DND-41 (cell line): Measurements from ENCODE around the gene P2RX5.
A peak's percentile ranks its signal among the peaks of the same experiment; 100 is the strongest.

ENCODE experiments used
- ATAC-seq: fragments of 200-7000 bp; cut with Tn5 transposase; 3 replicates; pipeline ENCODE4 v1.9.1; 2021; ENCODE audit warnings: low read depth; ENCODE audit not compliant: insufficient read depth
- DNase-seq: peaks from one replicate; pipeline ENCODE4 v3.0.0-alpha.2; 2020
- H2AFZ ChIP-seq: 2 replicates; pipeline ENCODE4 v1.6.0; 2012; ENCODE audit warnings: low read depth, low read length
- H3K27ac ChIP-seq: 2 replicates; pipeline ENCODE4 v1.5.1; 2012; ENCODE audit warnings: low read length, inconsistent platforms
- H3K27me3 ChIP-seq: fragments of 200-600 bp; sonication (generic); 2 replicates; pipeline ENCODE4 v1.6.0; 2012; ENCODE audit warnings: low read length, mild to moderate bottlenecking, inconsistent platforms; ENCODE audit not compliant: insufficient read depth, poor library complexity
- H3K36me3 ChIP-seq: 2 replicates; pipeline ENCODE4 v1.5.1; 2012; ENCODE audit warnings: low read length, inconsistent platforms; ENCODE audit not compliant: insufficient read depth
- H3K4me1 ChIP-seq: 2 replicates; pipeline ENCODE4 v1.5.1; 2012; ENCODE audit warnings: mild to moderate bottlenecking, low read length; ENCODE audit not compliant: insufficient read depth
- H3K4me2 ChIP-seq: 2 replicates; pipeline ENCODE4 v1.6.0; 2012; ENCODE audit warnings: mild to moderate bottlenecking, moderate library complexity, low read length, inconsistent platforms; ENCODE audit not compliant: insufficient read depth
- H3K4me3 ChIP-seq, 2 experiments: fragments of 200-600 bp in 1 of 2; shearing (Covaris generic) in 1 of 2; 2 replicates each; pipeline ENCODE4 v1.5.1; 2012 to 2016; ENCODE audit warnings: inconsistent platforms in 2 of 2, low read length in 2 of 2, mild to moderate bottlenecking in 2 of 2, low read depth in 1 of 2, moderate library complexity in 1 of 2
- H3K79me2 ChIP-seq: 2 replicates; pipeline ENCODE4 v1.6.0; 2012; ENCODE audit warnings: low read length, inconsistent platforms; ENCODE audit not compliant: insufficient read depth
- H3K9ac ChIP-seq: 2 replicates; pipeline ENCODE4 v1.6.0; 2012; ENCODE audit warnings: low read depth, mild to moderate bottlenecking, inconsistent platforms, low read length, moderate library complexity
- H3K9me3 ChIP-seq: 2 replicates; pipeline ENCODE4 v1.5.1; 2012; ENCODE audit warnings: low read length, moderate library complexity, mild to moderate bottlenecking, inconsistent platforms; ENCODE audit not compliant: insufficient read depth, severe bottlenecking
- H4K20me1 ChIP-seq: 2 replicates; pipeline ENCODE4 v1.6.0; 2012; ENCODE audit warnings: low read length; ENCODE audit not compliant: insufficient read depth
- EZH2 ChIP-seq: IDR thresholded peaks from 3 replicates; pipeline ENCODE4 v1.6.1; 2012; ENCODE audit warnings: borderline replicate concordance, low read depth, mild to moderate bottlenecking, moderate library complexity, low read length, inconsistent platforms; ENCODE audit not compliant: severe bottlenecking
- TF ChIP-seq, protein P1 (sequence below): IDR thresholded peaks from 2 replicates; pipeline ENCODE4 v1.5.1; 2012; ENCODE audit warnings: borderline replicate concordance, low read length, moderate library complexity, mild to moderate bottlenecking; ENCODE audit not compliant: poor library complexity, severe bottlenecking; ENCODE audit errors: extremely low read depth

The P2RX5 gene

GRCh38 chr17:3666516-3666915, 29.4 kb downstream of the P2RX5 start:
- Histone ChIP-seq H3K4me2 (peak overlapping the region; percentile 38; the same call in 1 of the 2 replicates), H4K20me1 (peaks cover 18% of the 10 kb centered on the region), H3K27ac (no peak overlapping the region), H3K36me3 (peaks cover 19% of the 10 kb centered on the region), H3K9ac (no peak overlapping the region), H3K4me3 (no peak overlapping the region), H3K4me1 (peaks cover 30% of the 10 kb centered on the region), H3K79me2 (peaks cover 30% of the 10 kb centered on the region), H2AFZ (no peak overlapping the region), H3K9me3 (no peaks in the 10 kb centered on the region), H3K27me3 (no peaks in the 10 kb centered on the region)
- TF ChIP-seq, protein P1, sequence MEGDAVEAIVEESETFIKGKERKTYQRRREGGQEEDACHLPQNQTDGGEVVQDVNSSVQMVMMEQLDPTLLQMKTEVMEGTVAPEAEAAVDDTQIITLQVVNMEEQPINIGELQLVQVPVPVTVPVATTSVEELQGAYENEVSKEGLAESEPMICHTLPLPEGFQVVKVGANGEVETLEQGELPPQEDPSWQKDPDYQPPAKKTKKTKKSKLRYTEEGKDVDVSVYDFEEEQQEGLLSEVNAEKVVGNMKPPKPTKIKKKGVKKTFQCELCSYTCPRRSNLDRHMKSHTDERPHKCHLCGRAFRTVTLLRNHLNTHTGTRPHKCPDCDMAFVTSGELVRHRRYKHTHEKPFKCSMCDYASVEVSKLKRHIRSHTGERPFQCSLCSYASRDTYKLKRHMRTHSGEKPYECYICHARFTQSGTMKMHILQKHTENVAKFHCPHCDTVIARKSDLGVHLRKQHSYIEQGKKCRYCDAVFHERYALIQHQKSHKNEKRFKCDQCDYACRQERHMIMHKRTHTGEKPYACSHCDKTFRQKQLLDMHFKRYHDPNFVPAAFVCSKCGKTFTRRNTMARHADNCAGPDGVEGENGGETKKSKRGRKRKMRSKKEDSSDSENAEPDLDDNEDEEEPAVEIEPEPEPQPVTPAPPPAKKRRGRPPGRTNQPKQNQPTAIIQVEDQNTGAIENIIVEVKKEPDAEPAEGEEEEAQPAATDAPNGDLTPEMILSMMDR, result no peak
- TF ChIP-seq EZH2, result no peak
- DNase-seq (no peak), ATAC-seq (no peak)

DNA sequence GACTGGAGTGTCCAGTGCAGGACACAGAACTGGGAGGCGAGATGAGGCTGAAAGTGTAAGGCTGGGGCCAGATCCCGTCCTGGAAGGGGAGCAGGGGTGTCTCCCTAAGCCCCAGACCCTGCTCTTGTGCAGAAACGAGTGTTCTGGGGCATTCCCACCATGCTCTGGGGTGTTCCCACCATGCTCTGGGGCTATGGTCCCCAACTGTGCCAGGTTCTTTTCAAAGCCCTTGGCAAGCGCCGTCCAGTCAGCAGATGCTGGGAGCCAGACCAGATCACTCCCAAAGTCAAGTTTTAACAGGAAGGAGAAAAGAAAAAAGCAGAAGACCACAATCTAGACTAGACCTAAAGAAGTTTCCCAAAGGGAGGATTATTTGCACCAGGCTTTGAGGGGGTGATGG, 30.1 kb downstream of the P2RX5 start:
- Histone ChIP-seq H4K20me1 (peaks cover 18% of the 10 kb centered on the region), H3K27me3 (no peaks in the 10 kb centered on the region), H3K27ac (no peak overlapping the region), H3K4me3 (no peak overlapping the region), H3K4me2 (no peak overlapping the region), H3K79me2 (peaks cover 30% of the 10 kb centered on the region), H3K36me3 (peaks cover 24% of the 10 kb centered on the region), H3K4me1 (peaks cover 30% of the 10 kb centered on the region), H2AFZ (no peak overlapping the region), H3K9me3 (no peaks in the 10 kb centered on the region), H3K9ac (no peak overlapping the region)
- ATAC-seq (no peak), DNase-seq (no peak)
- TF ChIP-seq, protein P1, result no peak
- no peak for TF ChIP-seq EZH2

GRCh38 chr17:3663102-3664011, 32.6 kb downstream of the P2RX5 start:
- no peak for DNase-seq
- H2AFZ ChIP-seq, result no peak overlapping the region
- no peaks in the 10 kb centered on the region for H3K27me3 ChIP-seq
- no peak overlapping the region for H3K4me2 ChIP-seq
- no peak overlapping the region for H3K9ac ChIP-seq
- H3K9me3 ChIP-seq, result no peaks in the 10 kb centered on the region
- H4K20me1 ChIP-seq, result peaks cover 9% of the 10 kb centered on the region
- H3K4me3 ChIP-seq, result no peak overlapping the region
- peaks cover 15% of the 10 kb centered on the region for H3K4me1 ChIP-seq
- peaks cover 26% of the 10 kb centered on the region for H3K36me3 ChIP-seq
- no peak for ATAC-seq
- H3K79me2 ChIP-seq, result peaks cover 11% of the 10 kb centered on the region
- no peak for TF ChIP-seq EZH2
- TF ChIP-seq, protein P1, result no peak
- no peak overlapping the region for H3K27ac ChIP-seq
